PC-3 (cell line): ENCODE results near the gene GRAMD2A. TPM values are rescaled to one million over a fixed set of nuclear protein-coding genes. Genes with fewer than 3 reads are reported as not detected.

Experiments used
- ATAC-seq: fragments of 200-7000 bp; cut with Tn5 transposase; 2 replicates; pipeline ENCODE4 v1.9.1; 2020; ENCODE audit warnings: mild to moderate bottlenecking, moderate library complexity
- BruUV-seq: library from RNA; stranded (reverse); fragments of 400-500 nt; replicated peaks from 2 replicates; lab custom pipeline; 2021; lab: Mats Ljungman, UMichigan
- CTCF ChIA-PET: fragments of 300-600 bp; sonication (Branson Sonifier 250); formaldehyde crosslinking; loops from one replicate; lab custom pipeline; 2022; ENCODE audit warnings: antibody characterized with exemption; lab: Charles Lee
- POLR2A ChIA-PET: fragments of 300-600 bp; sonication (Branson Sonifier 250); formaldehyde crosslinking; loops from one replicate; lab custom pipeline; 2022; ENCODE audit warnings: antibody characterized with exemption; ENCODE audit not compliant: unreplicated experiment; lab: Charles Lee
- DNase-seq: peaks from one replicate; pipeline ENCODE4 v3.0.0-alpha.2; 2015
- H2AFZ ChIP-seq: fragments of 300-600 bp; sonication (generic); 2 replicates; pipeline ENCODE4 v1.6.0; 2016; ENCODE audit warnings: antibody characterized with exemption, low read length
- H3F3A ChIP-seq: fragments of 300-600 bp; sonication (generic); one replicate; pipeline ENCODE4 v1.6.0; 2017; ENCODE audit warnings: antibody characterized with exemption, low read length, control low read depth, mild to moderate bottlenecking; ENCODE audit not compliant: unreplicated experiment
- H3K27ac ChIP-seq: fragments of 300-600 bp; sonication (generic); 2 replicates; pipeline ENCODE4 v1.5.1; 2016; ENCODE audit warnings: mild to moderate bottlenecking, low read length
- H3K27me3 ChIP-seq: fragments of 300-600 bp; sonication (generic); 2 replicates; pipeline ENCODE4 v1.6.1; 2016; ENCODE audit warnings: low read length, mixed read lengths
- H3K36me3 ChIP-seq: fragments of 300-600 bp; sonication (generic); 2 replicates; pipeline ENCODE4 v1.6.1; 2016; ENCODE audit warnings: low read depth, mixed run types, low read length, mixed read lengths
- H3K4me1 ChIP-seq: fragments of 300-600 bp; sonication (generic); 2 replicates; pipeline ENCODE4 v1.5.1; 2016; ENCODE audit warnings: low read length; ENCODE audit not compliant: insufficient read depth
- H3K4me2 ChIP-seq: fragments of 300-600 bp; sonication (generic); 2 replicates; pipeline ENCODE4 v1.6.0; 2016; ENCODE audit warnings: low read length
- H3K4me3 ChIP-seq: fragments of 300-600 bp; sonication (generic); 2 replicates; pipeline ENCODE4 v1.5.1; 2016; ENCODE audit warnings: mild to moderate bottlenecking, low read length, mixed read lengths
- H3K79me2 ChIP-seq: fragments of 300-600 bp; sonication (generic); 2 replicates; pipeline ENCODE4 v1.6.1; 2017; ENCODE audit warnings: low read length, mixed read lengths
- H3K9ac ChIP-seq: fragments of 300-600 bp; sonication (generic); 2 replicates; pipeline ENCODE4 v1.6.0; 2016; ENCODE audit warnings: mild to moderate bottlenecking, low read length
- H3K9me2 ChIP-seq: fragments of 300-600 bp; sonication (generic); replicated peaks from 2 replicates; pipeline ENCODE4 v1.6.1; 2016; ENCODE audit warnings: mixed run types, low read length, mixed read lengths
- H3K9me3 ChIP-seq: fragments of 300-600 bp; sonication (generic); 2 replicates; pipeline ENCODE4 v1.6.1; 2016; ENCODE audit warnings: low read length, mixed read lengths
- H4K20me1 ChIP-seq: fragments of 300-600 bp; sonication (generic); 2 replicates; pipeline ENCODE4 v1.6.1; 2016; ENCODE audit warnings: low read length, mixed read lengths
- CTCF ChIP-seq: fragments of 300-600 bp; sonication (generic); conservative IDR thresholded peaks from 2 replicates; pipeline ENCODE4 v1.5.1; 2017; ENCODE audit warnings: antibody characterized with exemption, low read depth, mild to moderate bottlenecking, low read length
- EZH2 ChIP-seq: fragments of 300-600 bp; sonication (generic); IDR thresholded peaks from one replicate; pipeline ENCODE4 v1.6.1; 2017; ENCODE audit warnings: antibody characterized with exemption, mild to moderate bottlenecking, low read length; ENCODE audit not compliant: unreplicated experiment
- EZH2phosphoT487 ChIP-seq: fragments of 300-600 bp; sonication (generic); IDR thresholded peaks from 2 replicates; pipeline ENCODE4 v1.6.1; 2018; ENCODE audit warnings: mild to moderate bottlenecking, antibody characterized with exemption, low read length, borderline replicate concordance
- intact Hi-C: fragments of 100-400 bp; cut with micrococcal nuclease; formaldehyde crosslinking; loops from 2 replicates; pipeline ENCODE4 v1.9.0; 2023
- total RNA-seq: library from RNA; depleted of rRNA; stranded (reverse); fragments of >200 nt; gene quantifications from 2 replicates; pipeline ENCODE4 v1.2.3, GENCODE V29; 2014

Gene GRAMD2A
- total RNA-seq, 1 experiment from 2014 or later = 0.07 TPM

DNA sequence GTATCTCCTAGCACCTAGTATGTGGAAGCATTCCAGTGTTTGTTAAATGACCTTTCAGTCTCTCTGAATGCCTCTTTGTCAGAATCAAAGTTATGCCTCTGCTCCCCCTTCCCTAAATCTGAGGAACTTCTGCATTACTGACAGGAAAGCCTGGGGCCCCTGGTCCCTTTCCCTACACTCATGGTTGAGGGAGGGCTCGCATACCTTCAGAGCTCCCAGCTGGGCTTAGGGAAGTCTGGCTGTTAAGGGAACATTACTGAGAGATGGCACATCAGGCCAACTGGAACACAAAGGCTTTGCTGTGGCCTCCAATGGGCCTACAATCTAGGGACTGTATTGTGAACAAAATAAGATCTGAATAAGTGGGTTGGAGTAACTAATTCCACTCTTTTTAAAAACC is 23.1 kb upstream of the GRAMD2A start:
- Histone ChIP-seq H3K4me3 (no peak overlapping the region), H2AFZ (no peak overlapping the region), H3K36me3 (peaks cover 84% of the 10 kb centered on the region), H3K4me2 (no peak overlapping the region), H3K27me3 (no peaks in the 10 kb centered on the region), H3K27ac (no peak overlapping the region), H3K9ac (no peak overlapping the region), H4K20me1 (peaks cover 88% of the 10 kb centered on the region), H3F3A (peaks cover 14% of the 10 kb centered on the region), H3K4me1 (peaks cover 31% of the 10 kb centered on the region), H3K9me3 (no peaks in the 10 kb centered on the region), H3K79me2 (peaks cover 98% of the 10 kb centered on the region), H3K9me2 (no peaks in the 10 kb centered on the region)
- ATAC-seq = no peak
- CTCF ChIA-PET = no interaction called here
- no peak for TF ChIP-seq EZH2
- no peak for TF ChIP-seq EZH2phosphoT487
- TF ChIP-seq CTCF = no peak
- DNase-seq = no peak
- POLR2A ChIA-PET = no interaction called here
- BruUV-seq = no TSS peak
- intact Hi-C loops = loop anchor here (10.0 kb wide), 1 partner anchor 254 kb away; the partner anchor contains the start of gene ARIH1

DNA sequence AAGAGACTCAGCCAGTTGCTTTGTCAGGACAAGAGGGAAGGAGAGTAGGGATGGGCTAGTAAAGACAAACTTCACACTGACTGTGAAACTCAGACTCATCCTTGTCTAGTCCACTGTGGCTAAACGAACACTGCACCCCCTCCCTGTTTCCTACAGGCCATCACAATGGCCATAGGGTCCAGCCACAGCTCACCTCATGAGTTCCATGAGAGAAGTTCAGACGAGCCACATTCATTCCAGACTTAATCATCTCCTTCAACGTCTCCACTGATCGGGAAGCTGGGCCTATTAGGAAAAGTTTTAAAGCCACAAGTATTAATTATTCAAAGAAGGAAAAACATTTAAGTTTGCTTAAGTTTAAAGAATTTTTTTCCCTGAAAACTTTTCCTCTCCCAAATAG is 19.6 kb upstream of the GRAMD2A start:
- BruUV-seq = no TSS peak
- Histone ChIP-seq H3K4me2 (no peak overlapping the region), H3K27ac (no peak overlapping the region), H2AFZ (no peak overlapping the region), H3K4me3 (no peak overlapping the region), H3K4me1 (peaks cover 3% of the 10 kb centered on the region; the same call in 1 of the 2 replicates), H3K9me3 (no peaks in the 10 kb centered on the region), H3K9me2 (no peaks in the 10 kb centered on the region), H4K20me1 (peaks cover 70% of the 10 kb centered on the region), H3K36me3 (peaks cover 88% of the 10 kb centered on the region), H3K27me3 (no peaks in the 10 kb centered on the region), H3K79me2 (peaks cover 93% of the 10 kb centered on the region), H3K9ac (no peak overlapping the region), H3F3A (peaks cover 21% of the 10 kb centered on the region)
- TF ChIP-seq EZH2phosphoT487 (no peak), EZH2 (no peak), CTCF (no peak)
- intact Hi-C loops = no loop called here
- CTCF ChIA-PET = no interaction called here
- DNase-seq (no peak), ATAC-seq (no peak)
- POLR2A ChIA-PET = no interaction called here

DNA sequence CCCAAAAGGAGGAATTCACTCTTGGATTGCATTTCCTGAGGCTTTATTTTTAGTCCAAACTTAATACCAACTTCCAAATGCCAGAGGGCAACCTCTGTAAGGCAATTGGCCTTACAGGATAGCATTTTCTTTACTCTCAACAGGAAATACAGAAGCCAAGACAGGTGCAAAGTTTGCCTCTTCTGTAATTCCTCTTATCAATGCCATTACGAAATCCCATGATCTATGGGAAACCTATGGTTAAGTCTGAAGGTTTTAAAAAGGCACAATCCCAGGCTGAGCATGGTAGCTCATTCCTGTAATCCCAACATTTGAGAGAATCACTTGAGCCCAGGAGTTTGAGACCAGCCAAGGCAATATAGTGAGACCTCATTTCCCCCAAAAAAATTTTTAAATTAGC is 18.5 kb upstream of the GRAMD2A start:
- H3K27me3 ChIP-seq = no peaks in the 10 kb centered on the region
- no peaks in the 10 kb centered on the region for H3K9me3 ChIP-seq
- H3K4me3 ChIP-seq = no peak overlapping the region
- TSS peak; percentile 10 for BruUV-seq
- ChIA-PET CTCF (no interaction called here), POLR2A (no interaction called here)
- no peaks in the 10 kb centered on the region for H3K9me2 ChIP-seq
- no peak overlapping the region for H3K4me2 ChIP-seq
- no peak overlapping the region for H2AFZ ChIP-seq
- H4K20me1 ChIP-seq = peaks cover 70% of the 10 kb centered on the region
- peaks cover 92% of the 10 kb centered on the region for H3K36me3 ChIP-seq
- H3K27ac ChIP-seq = no peak overlapping the region
- peaks cover 21% of the 10 kb centered on the region for H3F3A ChIP-seq
- intact Hi-C loops = no loop called here
- no peak overlapping the region for H3K9ac ChIP-seq
- TF ChIP-seq EZH2 (no peak), EZH2phosphoT487 (no peak)
- no peaks in the 10 kb centered on the region for H3K4me1 ChIP-seq
- H3K79me2 ChIP-seq = peaks cover 92% of the 10 kb centered on the region
- DNase-seq = no peak
- no peak for ATAC-seq
